Hematopoietic multipotent progenitor cell treated with erythropoietin and hydrocortisone succinate and interleukin-3 and kit ligand, for 17 days (in vitro differentiated cells): Measurements from ENCODE around the gene FBXO4.
"Not testable (repeated sequence)": the region's sequence is repeated elsewhere in the genome, so short reads cannot be mapped to it uniquely, and the experiment has no call there.

Source experiments
- DNase-seq: peaks from one replicate; pipeline ENCODE4 v3.0.0-alpha.2; 2015; ENCODE audit warnings: low spot score

The FBXO4 gene

GRCh38 chr5:41982858-41983257, 57.8 kb downstream of the FBXO4 start:
- not testable (repeated sequence) for DNase-seq

- DNase-seq = no peak
These were observed 58.2 kb downstream of the FBXO4 start for GRCh38 chr5:41983284-41983683.

- no peak for DNase-seq
These were observed 61.0 kb downstream of the FBXO4 start for GRCh38 chr5:41985945-41986695.
